Neutrophil (primary cell): ENCODE data around the gene CYP26B1.

Experiments used
- H3K27ac ChIP-seq: fragments of 200-600 bp; sonication (generic); 2 replicates; pipeline ENCODE4 v1.5.1; 2016; ENCODE audit warnings: mild to moderate bottlenecking, moderate library complexity
- H3K27me3 ChIP-seq: fragments of 200-600 bp; sonication (generic); 2 replicates; pipeline ENCODE4 v1.6.0; 2016; ENCODE audit warnings: mild to moderate bottlenecking
- H3K36me3 ChIP-seq: fragments of 200-600 bp; sonication (generic); 2 replicates; pipeline ENCODE4 v1.5.1; 2017
- H3K4me1 ChIP-seq, 2 experiments: fragments of 200-600 bp in 1 of 2; sonication (generic) in 1 of 2; 1 replicate in 1 of 2; 2 replicates in 1 of 2; pipeline versions ENCODE4 v1.5.1 to v1.6.1; 2013 to 2016; ENCODE audit warnings: low read depth in 1 of 2, low read length in 1 of 2, mild to moderate bottlenecking in 1 of 2, moderate library complexity in 1 of 2; ENCODE audit not compliant: control insufficient read depth in 1 of 2, insufficient read depth in 1 of 2
- H3K4me3 ChIP-seq, 2 experiments: fragments of 200-600 bp in 1 of 2; sonication (generic) in 1 of 2; 1 replicate in 1 of 2; 2 replicates in 1 of 2; pipeline ENCODE4 v1.5.1; 2013 to 2016; ENCODE audit warnings: low read depth in 1 of 2, low read length in 1 of 2, mild to moderate bottlenecking in 1 of 2, moderate library complexity in 1 of 2
- H3K9me3 ChIP-seq: fragments of 200-600 bp; sonication (generic); 2 replicates; pipeline ENCODE4 v1.5.1; 2016
- CTCF ChIP-seq: fragments of 200-600 bp; sonication (generic); IDR thresholded peaks from 2 replicates; pipeline ENCODE4 v1.5.1; 2016; ENCODE audit warnings: antibody characterized with exemption

The CYP26B1 gene

GRCh38 chr2:72183016-72183415 is 35.4 kb upstream of the CYP26B1 start:
- Histone ChIP-seq H3K36me3 (no peaks in the 10 kb centered on the region), H3K27me3 (no peaks in the 10 kb centered on the region), H3K4me3 (no peak overlapping the region), H3K27ac (no peak overlapping the region), H3K4me1 (no peaks in the 10 kb centered on the region), H3K9me3 (no peaks in the 10 kb centered on the region)
- no peak for TF ChIP-seq CTCF

GRCh38 chr2:72182547-72182946 is 34.9 kb upstream of the CYP26B1 start:
- Histone ChIP-seq H3K4me3 (no peak overlapping the region), H3K36me3 (no peaks in the 10 kb centered on the region), H3K27ac (no peak overlapping the region), H3K27me3 (no peaks in the 10 kb centered on the region), H3K9me3 (no peaks in the 10 kb centered on the region), H3K4me1 (no peaks in the 10 kb centered on the region)
- no peak for TF ChIP-seq CTCF

GRCh38 chr2:72181616-72182015 is 34.0 kb upstream of the CYP26B1 start:
- Histone ChIP-seq H3K4me1 (no peaks in the 10 kb centered on the region), H3K36me3 (no peaks in the 10 kb centered on the region), H3K27ac (no peak overlapping the region), H3K27me3 (no peaks in the 10 kb centered on the region), H3K4me3 (no peak overlapping the region), H3K9me3 (no peaks in the 10 kb centered on the region)
- TF ChIP-seq CTCF = no peak

- H3K36me3 ChIP-seq = no peaks in the 10 kb centered on the region
- no peaks in the 10 kb centered on the region for H3K4me1 ChIP-seq
- H3K27me3 ChIP-seq = no peaks in the 10 kb centered on the region
- no peaks in the 10 kb centered on the region for H3K9me3 ChIP-seq
- no peak overlapping the region for H3K4me3 ChIP-seq
- no peak for TF ChIP-seq CTCF
- no peak overlapping the region for H3K27ac ChIP-seq
Measured at GRCh38 chr2:72180351-72180750, 32.7 kb upstream of the CYP26B1 start.

- H3K4me1 ChIP-seq = no peaks in the 10 kb centered on the region
- no peaks in the 10 kb centered on the region for H3K9me3 ChIP-seq
- H3K36me3 ChIP-seq = no peaks in the 10 kb centered on the region
- H3K27ac ChIP-seq = no peak overlapping the region
- H3K27me3 ChIP-seq = no peaks in the 10 kb centered on the region
- H3K4me3 ChIP-seq = no peak overlapping the region
- no peak for TF ChIP-seq CTCF
Measured at GRCh38 chr2:72178551-72178950, 30.9 kb upstream of the CYP26B1 start.

GRCh38 chr2:72176281-72176680 is 28.6 kb upstream of the CYP26B1 start:
- H3K27ac ChIP-seq = no peak overlapping the region
- TF ChIP-seq CTCF = no peak
- H3K4me3 ChIP-seq = no peak overlapping the region
- H3K27me3 ChIP-seq = no peaks in the 10 kb centered on the region
- H3K9me3 ChIP-seq = no peaks in the 10 kb centered on the region
- H3K4me1 ChIP-seq = no peaks in the 10 kb centered on the region
- no peaks in the 10 kb centered on the region for H3K36me3 ChIP-seq
